HL-60 (cell line): ENCODE measurements around the gene NKX1-1.
"Not testable (repeated sequence)": the region's sequence is repeated elsewhere in the genome, so short reads cannot be mapped to it uniquely, and the experiment has no call there.

ENCODE experiments used
- DNase-seq, 2 experiments: peaks; one replicate each; pipeline ENCODE4 v3.0.0-alpha.2; 2010 to 2020; ENCODE audit warnings: low read depth in 1 of 2, low spot score in 1 of 2
- H3K27ac ChIP-seq: fragments of 250-450 bp; sonication (Bioruptor Pico); replicated peaks from 2 replicates; pipeline ENCODE4 v1.5.1; 2020; ENCODE audit warnings: mild to moderate bottlenecking, moderate library complexity
- H3K27me3 ChIP-seq: fragments of 250-450 bp; sonication (Bioruptor Pico); 2 replicates; pipeline ENCODE4 v1.5.1; 2021; ENCODE audit warnings: mild to moderate bottlenecking, moderate library complexity; ENCODE audit not compliant: insufficient read depth, poor library complexity, severe bottlenecking
- H3K4me3 ChIP-seq: replicated peaks from 2 replicates; pipeline ENCODE4 v1.5.1; 2011; ENCODE audit warnings: mild to moderate bottlenecking, control low read depth, low read length; ENCODE audit not compliant: insufficient read depth
- GABPA ChIP-seq: IDR thresholded peaks from 2 replicates; pipeline ENCODE4 v1.6.1; 2012; ENCODE audit warnings: low read depth
- POLR2AphosphoS5 ChIP-seq: IDR thresholded peaks from 2 replicates; pipeline ENCODE4 v1.6.1; 2012; ENCODE audit warnings: low read depth
- REST ChIP-seq: IDR thresholded peaks from 2 replicates; pipeline ENCODE4 v1.6.1; 2012; ENCODE audit warnings: low read depth; ENCODE audit not compliant: insufficient replicate concordance
- SPI1 ChIP-seq: IDR thresholded peaks from 2 replicates; pipeline ENCODE4 v1.6.1; 2012; ENCODE audit warnings: low read depth, mild to moderate bottlenecking, borderline replicate concordance
- TF ChIP-seq, protein P1 (sequence below): IDR thresholded peaks from one replicate; pipeline ENCODE4 v1.5.1; 2011; ENCODE audit warnings: low read length, control low read depth, inconsistent platforms; ENCODE audit not compliant: insufficient read depth

The NKX1-1 gene

GRCh38 chr4:1393866-1394265 lies 12.4 kb downstream of the NKX1-1 start:
- DNase-seq: no peak
- Histone ChIP-seq H3K4me3 (no peak overlapping the region), H3K27me3 (no peaks in the 10 kb centered on the region), H3K27ac (no peak overlapping the region)
- TF ChIP-seq POLR2AphosphoS5: no peak
- no peak for TF ChIP-seq SPI1
- no peak for TF ChIP-seq GABPA
- TF ChIP-seq, protein P1, sequence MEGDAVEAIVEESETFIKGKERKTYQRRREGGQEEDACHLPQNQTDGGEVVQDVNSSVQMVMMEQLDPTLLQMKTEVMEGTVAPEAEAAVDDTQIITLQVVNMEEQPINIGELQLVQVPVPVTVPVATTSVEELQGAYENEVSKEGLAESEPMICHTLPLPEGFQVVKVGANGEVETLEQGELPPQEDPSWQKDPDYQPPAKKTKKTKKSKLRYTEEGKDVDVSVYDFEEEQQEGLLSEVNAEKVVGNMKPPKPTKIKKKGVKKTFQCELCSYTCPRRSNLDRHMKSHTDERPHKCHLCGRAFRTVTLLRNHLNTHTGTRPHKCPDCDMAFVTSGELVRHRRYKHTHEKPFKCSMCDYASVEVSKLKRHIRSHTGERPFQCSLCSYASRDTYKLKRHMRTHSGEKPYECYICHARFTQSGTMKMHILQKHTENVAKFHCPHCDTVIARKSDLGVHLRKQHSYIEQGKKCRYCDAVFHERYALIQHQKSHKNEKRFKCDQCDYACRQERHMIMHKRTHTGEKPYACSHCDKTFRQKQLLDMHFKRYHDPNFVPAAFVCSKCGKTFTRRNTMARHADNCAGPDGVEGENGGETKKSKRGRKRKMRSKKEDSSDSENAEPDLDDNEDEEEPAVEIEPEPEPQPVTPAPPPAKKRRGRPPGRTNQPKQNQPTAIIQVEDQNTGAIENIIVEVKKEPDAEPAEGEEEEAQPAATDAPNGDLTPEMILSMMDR: no peak
- no peak for TF ChIP-seq REST

GRCh38 chr4:1393363-1393762 lies 12.9 kb downstream of the NKX1-1 start:
- not testable (repeated sequence) for H3K27me3 ChIP-seq, H3K27ac ChIP-seq, DNase-seq, H3K4me3 ChIP-seq

GRCh38 chr4:1385373-1386340 lies 20.6 kb downstream of the NKX1-1 start:
- TF ChIP-seq REST: no peak
- TF ChIP-seq, protein P1: no peak
- TF ChIP-seq SPI1: no peak
- no peak for TF ChIP-seq POLR2AphosphoS5
- no peak for TF ChIP-seq GABPA
- H3K27ac ChIP-seq: no peak overlapping the region
- no peak for DNase-seq
- H3K27me3 ChIP-seq: no peaks in the 10 kb centered on the region
- no peak overlapping the region for H3K4me3 ChIP-seq

GRCh38 chr4:1384675-1385372 lies 21.4 kb downstream of the NKX1-1 start:
- Histone ChIP-seq H3K4me3 (no peak overlapping the region), H3K27ac (no peak overlapping the region), H3K27me3 (no peaks in the 10 kb centered on the region)
- DNase-seq: no peak
- TF ChIP-seq REST: no peak
- TF ChIP-seq, protein P1: no peak
- no peak for TF ChIP-seq GABPA
- TF ChIP-seq POLR2AphosphoS5: no peak
- no peak for TF ChIP-seq SPI1
